ENCODE data around the gene IGLL1.

DNA sequence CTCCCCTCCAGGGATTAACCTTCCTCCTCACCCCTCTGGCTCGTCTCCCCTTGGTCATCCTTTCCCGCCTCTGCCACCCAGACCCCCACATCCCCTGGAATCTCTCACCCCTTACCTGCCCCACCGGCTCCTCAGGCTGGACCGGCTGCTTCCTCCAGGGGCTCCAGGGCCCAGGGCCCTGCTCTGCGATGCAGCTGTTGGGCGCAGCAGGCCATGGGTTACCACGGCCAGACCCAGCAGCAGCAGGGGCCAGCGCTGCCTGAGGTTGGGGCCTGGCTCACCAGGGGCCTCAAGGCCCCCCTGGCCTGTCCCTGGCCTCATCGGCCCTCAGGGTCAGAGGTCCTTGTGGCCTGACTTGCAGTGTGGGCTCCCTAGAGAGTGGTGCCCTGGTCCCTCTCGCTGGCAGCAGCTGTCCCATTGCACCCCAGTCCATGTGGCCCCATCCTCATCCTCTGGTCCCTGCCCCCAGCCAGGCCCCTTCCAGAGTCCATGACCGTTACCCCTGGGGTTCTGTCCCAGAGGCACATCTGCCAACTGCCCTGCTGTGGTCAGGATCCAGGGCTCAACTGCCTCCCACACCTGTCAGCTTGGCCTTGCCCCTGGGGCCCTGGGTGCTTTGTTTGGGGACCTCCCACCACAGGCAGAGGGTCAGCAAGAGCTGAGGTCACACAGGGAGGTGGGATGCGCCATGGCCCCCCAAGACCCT, at the start of gene IGLL1:
- TF ChIP-seq, protein P1, sequence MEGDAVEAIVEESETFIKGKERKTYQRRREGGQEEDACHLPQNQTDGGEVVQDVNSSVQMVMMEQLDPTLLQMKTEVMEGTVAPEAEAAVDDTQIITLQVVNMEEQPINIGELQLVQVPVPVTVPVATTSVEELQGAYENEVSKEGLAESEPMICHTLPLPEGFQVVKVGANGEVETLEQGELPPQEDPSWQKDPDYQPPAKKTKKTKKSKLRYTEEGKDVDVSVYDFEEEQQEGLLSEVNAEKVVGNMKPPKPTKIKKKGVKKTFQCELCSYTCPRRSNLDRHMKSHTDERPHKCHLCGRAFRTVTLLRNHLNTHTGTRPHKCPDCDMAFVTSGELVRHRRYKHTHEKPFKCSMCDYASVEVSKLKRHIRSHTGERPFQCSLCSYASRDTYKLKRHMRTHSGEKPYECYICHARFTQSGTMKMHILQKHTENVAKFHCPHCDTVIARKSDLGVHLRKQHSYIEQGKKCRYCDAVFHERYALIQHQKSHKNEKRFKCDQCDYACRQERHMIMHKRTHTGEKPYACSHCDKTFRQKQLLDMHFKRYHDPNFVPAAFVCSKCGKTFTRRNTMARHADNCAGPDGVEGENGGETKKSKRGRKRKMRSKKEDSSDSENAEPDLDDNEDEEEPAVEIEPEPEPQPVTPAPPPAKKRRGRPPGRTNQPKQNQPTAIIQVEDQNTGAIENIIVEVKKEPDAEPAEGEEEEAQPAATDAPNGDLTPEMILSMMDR (IDR thresholded peaks at IDR 0.05), result no peak
- TF ChIP-seq SIN3A (IDR thresholded peaks at IDR 0.05; ENCODE audit: borderline replicate concordance, insufficient read depth, low read depth, low read length) (no peak), POLR2AphosphoS5 (IDR thresholded peaks at IDR 0.05; ENCODE audit: low read depth, low read length) (no peak), TCF7L2 (IDR thresholded peaks at IDR 0.05; ENCODE audit: low read depth, low read length) (no peak)
- TF ChIP-seq, protein P2, sequence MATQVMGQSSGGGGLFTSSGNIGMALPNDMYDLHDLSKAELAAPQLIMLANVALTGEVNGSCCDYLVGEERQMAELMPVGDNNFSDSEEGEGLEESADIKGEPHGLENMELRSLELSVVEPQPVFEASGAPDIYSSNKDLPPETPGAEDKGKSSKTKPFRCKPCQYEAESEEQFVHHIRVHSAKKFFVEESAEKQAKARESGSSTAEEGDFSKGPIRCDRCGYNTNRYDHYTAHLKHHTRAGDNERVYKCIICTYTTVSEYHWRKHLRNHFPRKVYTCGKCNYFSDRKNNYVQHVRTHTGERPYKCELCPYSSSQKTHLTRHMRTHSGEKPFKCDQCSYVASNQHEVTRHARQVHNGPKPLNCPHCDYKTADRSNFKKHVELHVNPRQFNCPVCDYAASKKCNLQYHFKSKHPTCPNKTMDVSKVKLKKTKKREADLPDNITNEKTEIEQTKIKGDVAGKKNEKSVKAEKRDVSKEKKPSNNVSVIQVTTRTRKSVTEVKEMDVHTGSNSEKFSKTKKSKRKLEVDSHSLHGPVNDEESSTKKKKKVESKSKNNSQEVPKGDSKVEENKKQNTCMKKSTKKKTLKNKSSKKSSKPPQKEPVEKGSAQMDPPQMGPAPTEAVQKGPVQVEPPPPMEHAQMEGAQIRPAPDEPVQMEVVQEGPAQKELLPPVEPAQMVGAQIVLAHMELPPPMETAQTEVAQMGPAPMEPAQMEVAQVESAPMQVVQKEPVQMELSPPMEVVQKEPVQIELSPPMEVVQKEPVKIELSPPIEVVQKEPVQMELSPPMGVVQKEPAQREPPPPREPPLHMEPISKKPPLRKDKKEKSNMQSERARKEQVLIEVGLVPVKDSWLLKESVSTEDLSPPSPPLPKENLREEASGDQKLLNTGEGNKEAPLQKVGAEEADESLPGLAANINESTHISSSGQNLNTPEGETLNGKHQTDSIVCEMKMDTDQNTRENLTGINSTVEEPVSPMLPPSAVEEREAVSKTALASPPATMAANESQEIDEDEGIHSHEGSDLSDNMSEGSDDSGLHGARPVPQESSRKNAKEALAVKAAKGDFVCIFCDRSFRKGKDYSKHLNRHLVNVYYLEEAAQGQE (IDR thresholded peaks at IDR 0.05; ENCODE audit: insufficient read depth in 1 of 2, low read depth in 2 of 2, low read length in 1 of 2), result no peak

Data from Panc1 (cell line).